A673 (cell line): ENCODE measurements around the gene HTR2A. TPM values are rescaled to one million over a fixed set of nuclear protein-coding genes. Genes with fewer than 3 reads are reported as not detected.

Experiments
- BruUV-seq: library from RNA; stranded (reverse); fragments of 400-500 nt; replicated peaks from 2 replicates; lab custom pipeline; 2021; lab: Mats Ljungman, UMichigan
- CTCF ChIA-PET: fragments of 300-600 bp; sonication (Branson Sonifier 250); formaldehyde crosslinking; loops from one replicate; lab custom pipeline; 2022; ENCODE audit warnings: antibody characterized with exemption; lab: Charles Lee
- POLR2A ChIA-PET: fragments of 300-600 bp; sonication (Branson Sonifier 250); formaldehyde crosslinking; loops from one replicate; lab custom pipeline; 2022; ENCODE audit warnings: antibody characterized with exemption; ENCODE audit not compliant: low non-redundant PET; lab: Charles Lee
- DNase-seq: peaks from one replicate; pipeline ENCODE4 v3.0.0-alpha.2; 2015; ENCODE audit warnings: low spot score
- H3K27ac ChIP-seq: fragments of 200-600 bp; sonication (generic); 2 replicates; pipeline ENCODE4 v1.5.1; 2016; ENCODE audit warnings: mixed run types, low read depth, mild to moderate bottlenecking, mixed read lengths, antibody characterized with exemption, low read length; ENCODE audit not compliant: poor library complexity, severe bottlenecking
- H3K27me3 ChIP-seq: fragments of 200-600 bp; sonication (generic); replicated peaks from 2 replicates; pipeline ENCODE4 v1.6.1; 2017; ENCODE audit warnings: mixed run types, low read depth, mild to moderate bottlenecking, mixed read lengths, antibody characterized with exemption, low read length; ENCODE audit not compliant: insufficient read depth, poor library complexity
- H3K36me3 ChIP-seq: fragments of 200-600 bp; sonication (generic); 2 replicates; pipeline ENCODE4 v1.6.1; 2016; ENCODE audit warnings: mixed run types, mild to moderate bottlenecking, mixed read lengths, antibody characterized with exemption, low read length; ENCODE audit not compliant: insufficient read depth, poor library complexity, severe bottlenecking
- H3K4me1 ChIP-seq: fragments of 200-600 bp; sonication (generic); 2 replicates; pipeline ENCODE4 v1.6.1; 2017; ENCODE audit warnings: mixed run types, mild to moderate bottlenecking, mixed read lengths, antibody characterized with exemption, low read length; ENCODE audit not compliant: insufficient read depth, poor library complexity, severe bottlenecking
- H3K4me3 ChIP-seq: fragments of 200-600 bp; sonication (generic); 2 replicates; pipeline ENCODE4 v1.5.1; 2016; ENCODE audit warnings: low read depth, mixed run types, mild to moderate bottlenecking, mixed read lengths, low read length; ENCODE audit not compliant: poor library complexity, severe bottlenecking
- H3K9me3 ChIP-seq: fragments of 200-600 bp; sonication (generic); 2 replicates; pipeline ENCODE4 v1.6.1; 2016; ENCODE audit warnings: mixed run types, low read depth, mild to moderate bottlenecking, mixed read lengths, antibody characterized with exemption, low read length; ENCODE audit not compliant: poor library complexity, severe bottlenecking
- CTCF ChIP-seq: fragments of 300-800, 200-600 bp; sonication (generic); conservative IDR thresholded peaks from 2 replicates; pipeline ENCODE4 v1.5.1; 2017; ENCODE audit warnings: low read depth, mild to moderate bottlenecking, antibody characterized with exemption, low read length, moderate library complexity, mixed read lengths
- EZH2 ChIP-seq: fragments of 200-600 bp; sonication (generic); IDR thresholded peaks from 2 replicates; pipeline ENCODE4 v1.6.1; 2017; ENCODE audit warnings: borderline replicate concordance, low read depth, mild to moderate bottlenecking, mixed read lengths, antibody characterized with exemption, low read length; ENCODE audit not compliant: poor library complexity, severe bottlenecking
- intact Hi-C: fragments of 100-400 bp; cut with micrococcal nuclease; formaldehyde crosslinking; loops from one replicate; pipeline ENCODE4 v1.10.0; 2022; ENCODE audit not compliant: unreplicated experiment
- total RNA-seq: library from RNA; stranded (reverse); gene quantifications from 2 replicates; pipeline ENCODE4 v1.2.3, GENCODE V29; 2021

HTR2A gene
- total RNA-seq, 1 experiment from 2014 or later: not detected

- no peak overlapping the region for H3K4me3 ChIP-seq
- no peak overlapping the region for H3K27ac ChIP-seq
- no TSS peak for BruUV-seq
- no peak for DNase-seq
- H3K9me3 ChIP-seq: no peaks in the 10 kb centered on the region
- ChIA-PET POLR2A (no interaction called here), CTCF (interaction anchor here (0.6 kb wide), 1 partner anchor 16 kb away, joined by 5 read pairs; no protein-coding TSS in a partner anchor)
- TF ChIP-seq EZH2 (no peak), CTCF (no peak)
- intact Hi-C loops: no loop called here
- no peaks in the 10 kb centered on the region for H3K36me3 ChIP-seq
- no peaks in the 10 kb centered on the region for H3K4me1 ChIP-seq
- H3K27me3 ChIP-seq: no peaks in the 10 kb centered on the region
These were observed 78.9 kb downstream of the HTR2A start for GRCh38 chr13:46817838-46818476.

GRCh38 chr13:46817095-46817494, 79.8 kb downstream of the HTR2A start:
- H3K9me3 ChIP-seq: peaks cover 4% of the 10 kb centered on the region
- no peak overlapping the region for H3K27ac ChIP-seq
- POLR2A ChIA-PET: no interaction called here
- DNase-seq: no peak
- intact Hi-C loops: no loop called here
- no peaks in the 10 kb centered on the region for H3K27me3 ChIP-seq
- TF ChIP-seq EZH2: no peak
- TF ChIP-seq CTCF: no peak
- no peak overlapping the region for H3K4me3 ChIP-seq
- H3K4me1 ChIP-seq: no peaks in the 10 kb centered on the region
- no TSS peak for BruUV-seq
- H3K36me3 ChIP-seq: no peaks in the 10 kb centered on the region
- CTCF ChIA-PET: no interaction called here

- Histone ChIP-seq H3K4me1 (no peaks in the 10 kb centered on the region), H3K4me3 (no peak overlapping the region), H3K27ac (no peak overlapping the region), H3K36me3 (no peaks in the 10 kb centered on the region), H3K27me3 (no peaks in the 10 kb centered on the region), H3K9me3 (peaks cover 6% of the 10 kb centered on the region)
- no TSS peak for BruUV-seq
- ChIA-PET CTCF (no interaction called here), POLR2A (interaction anchor here (0.6 kb wide), 1 partner anchor 145 kb away, joined by 3 read pairs; no protein-coding TSS in a partner anchor)
- TF ChIP-seq EZH2 (no peak), CTCF (no peak)
- DNase-seq: no peak
- intact Hi-C loops: no loop called here
These were observed 80.5 kb downstream of the HTR2A start for GRCh38 chr13:46816371-46816770.
